GM19395 (cell line): Measurements from ENCODE around the gene SIK3.
"Not testable (repeated sequence)": the region's sequence is repeated elsewhere in the genome, so short reads cannot be mapped to it uniquely, and the experiment has no call there.

ENCODE experiments used
- ATAC-seq: cut with Tn5 transposase; IDR thresholded peaks from one replicate; pipeline ENCODE4 v1.9.1; 2021; ENCODE audit warnings: mild to moderate bottlenecking, moderate library complexity; ENCODE audit not compliant: unreplicated experiment

SIK3 gene

GRCh38 chr11:116808262-116809175, 289.7 kb downstream of the SIK3 start:
- ATAC-seq, result no peak

- ATAC-seq, result no peak
These were observed 290.5 kb downstream of the SIK3 start for GRCh38 chr11:116807601-116808261.

- no peak for ATAC-seq
These were observed 294.2 kb downstream of the SIK3 start for GRCh38 chr11:116804001-116804400.

GRCh38 chr11:116801662-116802061, 296.6 kb downstream of the SIK3 start:
- not testable (repeated sequence) for ATAC-seq

- ATAC-seq, result no peak
These were observed 297.6 kb downstream of the SIK3 start for GRCh38 chr11:116800610-116801009.

- no peak for ATAC-seq
These were observed 299.9 kb downstream of the SIK3 start for GRCh38 chr11:116798368-116798767.

- no peak for ATAC-seq
These were observed 300.4 kb downstream of the SIK3 start for GRCh38 chr11:116797816-116798215.

- no peak for ATAC-seq
These were observed 301.7 kb downstream of the SIK3 start for GRCh38 chr11:116796548-116796947.

GRCh38 chr11:116794851-116795250, 303.4 kb downstream of the SIK3 start:
- no peak for ATAC-seq

GRCh38 chr11:116793772-116794097, 304.5 kb downstream of the SIK3 start:
- ATAC-seq, result no peak
